ES-I3 (cell line): ENCODE data around the gene ST3GAL5.

Experiments
- H3K36me3 ChIP-seq: 2 replicates; pipeline ENCODE4 v1.6.1; 2013; ENCODE audit warnings: mild to moderate bottlenecking, low read length, control low read depth, moderate library complexity; ENCODE audit not compliant: insufficient read depth
- H3K4me1 ChIP-seq: 2 replicates; pipeline ENCODE4 v1.6.1; 2013; ENCODE audit warnings: mild to moderate bottlenecking, control low read depth, low read length; ENCODE audit not compliant: insufficient read depth
- H3K9ac ChIP-seq: 2 replicates; pipeline ENCODE4 v1.6.1; 2013; ENCODE audit warnings: low read depth, mild to moderate bottlenecking, low read length, moderate library complexity
- H3K9me3 ChIP-seq: 2 replicates; pipeline ENCODE4 v1.6.1; 2013; ENCODE audit warnings: mild to moderate bottlenecking, low read length, moderate library complexity; ENCODE audit not compliant: control insufficient read depth, insufficient read depth

ST3GAL5 gene

DNA sequence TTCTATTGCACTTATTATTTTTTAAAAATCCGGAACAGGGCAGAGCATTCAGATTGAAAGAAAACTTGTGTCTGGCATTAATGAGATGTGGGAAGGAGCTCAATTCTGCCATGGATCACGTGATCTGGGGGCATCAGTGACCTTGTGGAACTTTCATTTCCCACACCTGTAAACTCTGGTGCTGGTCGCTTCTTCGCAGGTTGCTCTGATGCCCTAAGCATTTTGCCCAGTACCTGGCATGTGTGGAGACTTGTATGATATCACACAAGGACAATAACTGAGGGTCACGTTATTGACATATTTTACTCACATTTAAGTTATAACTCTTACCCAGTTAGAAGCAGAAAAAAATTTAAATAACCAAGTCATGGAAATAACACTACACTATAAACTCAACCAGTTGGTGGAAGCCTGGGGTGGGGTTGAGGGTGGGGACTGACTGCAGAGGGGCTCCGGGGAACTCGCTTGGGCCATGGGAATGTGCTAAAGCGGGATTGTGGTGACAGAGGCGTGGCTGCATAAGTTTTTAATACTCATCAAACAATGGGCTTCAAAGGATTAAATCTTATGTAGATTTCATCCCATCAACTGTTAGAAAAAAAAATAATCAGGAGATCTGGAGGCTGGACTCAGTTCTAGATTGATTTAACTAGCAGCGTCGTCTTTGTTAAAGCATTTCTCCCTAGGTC lies 36.5 kb downstream of the ST3GAL5 start:
- Histone ChIP-seq H3K9ac (no peak overlapping the region), H3K36me3 (no peaks in the 10 kb centered on the region), H3K4me1 (no peaks in the 10 kb centered on the region), H3K9me3 (no peaks in the 10 kb centered on the region; the same call in 1 of the 2 replicates)

DNA sequence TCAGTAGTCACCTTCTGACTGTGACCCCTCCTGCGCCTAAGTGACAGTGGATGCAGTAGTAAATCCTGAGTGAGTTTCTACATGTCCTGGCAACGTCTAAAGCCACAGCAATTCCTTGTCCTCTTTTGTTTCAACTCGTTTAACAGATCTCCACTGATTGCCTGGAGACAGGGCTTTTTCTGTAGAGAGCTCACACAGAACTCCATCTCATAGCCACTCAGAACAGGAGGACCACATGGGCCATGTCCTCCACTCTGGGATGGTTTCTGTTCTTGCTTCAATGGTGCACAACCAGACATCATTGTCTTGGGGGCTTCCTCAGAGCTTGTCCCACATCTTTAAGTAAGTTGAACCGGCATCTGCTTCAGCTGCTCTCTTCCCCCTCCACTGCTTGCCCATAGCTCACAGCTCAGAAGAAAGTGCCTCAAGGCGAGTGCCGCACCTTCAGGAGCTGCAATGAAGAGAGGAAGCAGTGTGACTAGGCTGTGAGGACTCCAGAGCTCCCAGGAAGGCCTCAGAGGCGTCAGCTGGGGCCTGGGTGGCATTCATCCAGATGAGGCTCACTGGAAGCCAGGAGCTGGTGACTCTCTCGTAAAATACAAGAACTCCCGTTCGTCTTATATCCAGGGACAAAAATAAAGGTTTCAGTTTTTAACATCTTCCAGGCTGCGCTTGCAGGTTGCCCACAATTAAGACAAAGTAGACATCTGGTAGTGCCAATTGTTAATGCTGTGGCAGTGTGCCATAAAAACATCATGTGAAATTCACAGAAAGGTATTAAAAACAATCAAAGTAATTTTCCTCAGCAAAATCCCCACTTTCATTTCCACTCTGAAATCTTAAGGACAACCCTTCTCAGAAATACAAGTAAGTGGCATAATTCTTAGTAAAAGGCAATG lies 37.3 kb downstream of the ST3GAL5 start:
- Histone ChIP-seq H3K9ac (no peak overlapping the region), H3K4me1 (no peaks in the 10 kb centered on the region), H3K36me3 (no peaks in the 10 kb centered on the region), H3K9me3 (no peaks in the 10 kb centered on the region; the same call in 1 of the 2 replicates)

DNA sequence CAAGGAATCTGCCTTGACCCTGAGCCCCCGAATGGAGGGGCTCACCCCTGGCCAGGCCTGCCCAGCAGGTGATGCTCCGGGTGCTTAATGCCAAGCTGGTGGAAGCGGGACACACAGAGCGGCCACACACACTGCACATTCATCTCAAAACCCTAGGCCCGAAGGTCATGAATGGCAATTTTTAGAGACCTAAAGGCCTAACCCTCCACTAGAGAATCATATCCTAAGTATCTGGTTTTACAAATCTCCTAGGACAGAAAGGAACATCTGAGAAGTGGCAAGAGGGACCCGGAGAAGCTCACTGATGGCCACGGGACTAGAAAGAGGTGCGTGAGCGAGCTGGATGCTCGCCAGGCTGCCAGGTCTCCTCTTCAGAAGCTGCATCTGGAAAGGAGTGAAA lies 38.3 kb downstream of the ST3GAL5 start:
- no peaks in the 10 kb centered on the region for H3K4me1 ChIP-seq
- H3K9ac ChIP-seq, result no peak overlapping the region
- no peaks in the 10 kb centered on the region for H3K36me3 ChIP-seq
- H3K9me3 ChIP-seq, result no peaks in the 10 kb centered on the region; the same call in 1 of the 2 replicates

DNA sequence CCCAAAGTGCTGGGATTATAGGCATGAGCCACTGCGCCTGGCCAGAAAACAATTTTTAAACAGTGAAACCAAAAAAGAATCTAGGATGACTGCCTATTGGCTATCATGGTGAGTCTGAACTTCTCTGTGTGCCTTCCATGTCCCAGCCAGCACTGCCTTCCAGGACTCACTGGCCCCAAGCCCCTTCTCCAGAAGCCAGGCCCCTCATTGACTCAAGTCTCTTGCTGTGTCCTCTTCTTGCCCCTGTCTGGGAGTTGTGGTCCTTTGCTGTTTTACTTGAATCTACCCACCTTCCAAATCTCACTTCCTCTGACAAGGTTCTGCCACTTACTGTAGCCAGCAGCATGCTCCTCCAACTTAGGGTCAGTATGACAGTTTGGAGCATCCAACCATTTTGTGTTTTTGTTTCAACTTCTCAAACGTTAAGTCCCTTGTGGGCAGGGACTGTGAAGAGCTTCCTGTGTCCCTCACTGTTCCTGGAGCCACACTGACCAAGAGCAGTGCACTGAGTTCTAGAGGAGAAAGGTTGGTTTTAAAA lies 41.7 kb downstream of the ST3GAL5 start:
- Histone ChIP-seq H3K36me3 (no peaks in the 10 kb centered on the region), H3K9me3 (no peaks in the 10 kb centered on the region), H3K9ac (no peak overlapping the region), H3K4me1 (no peaks in the 10 kb centered on the region)

DNA sequence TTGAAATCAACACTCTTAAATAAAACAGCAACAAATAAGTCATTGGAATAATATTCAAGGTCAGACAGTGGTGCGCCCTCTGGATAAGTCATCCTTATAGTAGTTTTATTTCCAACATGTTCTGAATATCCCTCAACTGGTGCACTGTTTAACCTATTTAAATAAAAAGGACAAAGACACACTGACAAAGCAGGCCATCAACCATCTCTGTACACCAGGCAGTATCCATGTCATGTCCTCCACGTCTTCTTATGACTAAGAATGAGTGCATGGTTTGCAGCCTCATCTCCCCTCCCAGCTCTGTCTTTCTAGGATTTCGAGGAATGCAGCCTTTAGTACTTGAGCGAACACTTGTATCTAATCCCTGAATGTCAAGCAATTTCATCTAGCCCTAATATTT lies 42.4 kb downstream of the ST3GAL5 start:
- Histone ChIP-seq H3K4me1 (no peaks in the 10 kb centered on the region), H3K9ac (no peak overlapping the region), H3K36me3 (no peaks in the 10 kb centered on the region), H3K9me3 (no peaks in the 10 kb centered on the region)

DNA sequence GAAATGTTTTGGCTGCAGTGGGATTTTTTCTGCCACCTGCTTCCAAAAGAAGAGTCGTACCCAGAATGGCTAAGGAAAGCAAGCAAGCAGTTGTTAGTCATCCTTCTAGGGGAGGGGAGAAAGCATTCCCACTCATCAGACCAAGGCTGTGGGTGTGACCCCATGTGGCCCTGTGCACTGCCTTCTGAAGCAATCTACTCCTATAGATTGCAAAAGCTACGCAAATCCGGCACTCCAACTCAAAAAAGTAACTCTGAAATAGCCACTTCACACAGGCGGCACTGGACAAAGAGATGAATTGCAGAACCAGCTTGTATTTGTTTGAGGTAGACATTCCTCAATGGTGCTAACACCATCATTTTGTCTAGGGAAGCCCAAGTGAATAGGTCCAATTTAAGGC lies 44.3 kb downstream of the ST3GAL5 start:
- no peak overlapping the region for H3K9ac ChIP-seq
- no peaks in the 10 kb centered on the region for H3K9me3 ChIP-seq
- no peaks in the 10 kb centered on the region for H3K4me1 ChIP-seq
- H3K36me3 ChIP-seq, result no peaks in the 10 kb centered on the region

DNA sequence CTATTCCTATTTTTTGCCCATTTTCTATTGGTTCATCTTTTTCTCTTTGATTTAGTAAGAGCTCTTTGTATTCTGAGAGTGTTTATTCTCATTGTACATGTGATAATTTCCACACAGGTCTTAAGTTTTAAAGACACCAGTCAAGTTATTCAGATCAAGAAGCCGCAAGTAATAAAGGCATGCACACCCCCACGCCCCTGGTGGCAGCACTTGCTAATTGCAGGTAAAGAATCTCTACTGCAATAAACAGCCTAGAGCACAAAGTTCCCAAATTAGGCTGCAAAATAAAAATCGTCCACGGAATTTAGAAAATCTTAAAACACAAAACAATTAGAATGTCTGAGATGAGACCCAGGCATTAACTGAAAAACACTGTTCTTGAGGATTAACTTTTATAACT lies 45.2 kb downstream of the ST3GAL5 start:
- Histone ChIP-seq H3K9me3 (no peaks in the 10 kb centered on the region), H3K36me3 (no peaks in the 10 kb centered on the region), H3K9ac (no peak overlapping the region), H3K4me1 (no peaks in the 10 kb centered on the region)

DNA sequence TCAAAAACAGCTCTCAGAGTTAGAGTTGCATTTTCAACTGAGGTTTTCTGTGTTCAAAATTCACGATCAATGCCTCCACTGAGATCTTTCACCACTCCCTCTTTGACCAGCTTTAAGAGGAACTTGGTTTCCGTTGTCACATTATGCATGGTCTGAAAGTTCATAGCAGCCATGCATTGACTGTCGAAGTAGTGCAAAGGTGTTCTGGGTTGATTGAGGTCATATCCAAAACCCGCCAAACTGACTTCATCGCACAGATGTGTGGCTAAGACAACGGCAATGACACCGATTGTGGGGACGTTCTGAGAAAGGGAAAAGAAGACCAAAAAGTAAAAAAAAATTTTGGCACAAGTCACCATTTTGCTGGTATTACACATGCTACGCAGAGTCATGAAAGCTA lies 48.7 kb downstream of the ST3GAL5 start:
- H3K9ac ChIP-seq, result no peak overlapping the region
- no peaks in the 10 kb centered on the region for H3K4me1 ChIP-seq
- H3K9me3 ChIP-seq, result no peaks in the 10 kb centered on the region; the same call in 1 of the 2 replicates
- no peaks in the 10 kb centered on the region for H3K36me3 ChIP-seq

DNA sequence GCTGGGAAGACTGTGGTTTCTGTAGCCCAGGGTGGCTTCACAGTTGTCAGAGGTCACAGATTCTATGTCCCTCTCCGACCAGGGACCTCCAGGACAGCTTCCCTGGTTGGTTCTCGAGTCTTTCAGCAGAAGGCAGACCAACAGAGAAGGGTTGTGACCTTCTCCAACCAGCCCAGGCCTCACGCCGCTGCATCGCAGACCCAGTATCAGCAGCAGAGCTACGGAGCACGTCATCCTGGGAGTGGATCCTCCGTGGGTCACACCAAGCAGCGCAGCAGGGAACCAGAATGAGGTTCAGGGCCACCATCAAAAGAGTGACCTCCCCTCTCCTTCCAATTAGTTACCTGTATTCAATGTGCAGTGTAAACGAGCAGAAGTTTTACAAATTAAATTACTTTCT lies 49.3 kb downstream of the ST3GAL5 start:
- no peak overlapping the region for H3K9ac ChIP-seq
- no peaks in the 10 kb centered on the region; the same call in 1 of the 2 replicates for H3K9me3 ChIP-seq
- no peaks in the 10 kb centered on the region for H3K36me3 ChIP-seq
- no peaks in the 10 kb centered on the region for H3K4me1 ChIP-seq

DNA sequence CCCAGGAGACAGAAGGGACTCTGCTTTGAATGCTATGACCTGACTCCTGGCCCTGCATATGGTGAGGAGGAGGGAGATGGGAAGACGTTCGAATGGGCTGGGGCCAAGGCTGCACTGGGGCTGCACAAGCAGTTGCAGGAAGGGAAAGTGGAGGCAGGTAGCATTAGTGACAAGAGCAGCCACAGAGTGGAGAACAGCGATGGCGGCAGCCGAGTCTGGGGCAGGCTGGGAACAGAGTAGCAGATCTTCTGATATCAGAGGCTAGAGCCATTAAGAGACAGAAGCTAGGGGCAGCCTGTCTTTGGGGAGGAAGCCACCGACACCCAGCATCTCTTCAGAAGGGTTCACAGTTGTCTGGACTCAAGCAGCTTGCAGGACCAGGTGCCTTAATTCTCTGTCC lies 50.1 kb downstream of the ST3GAL5 start:
- H3K9me3 ChIP-seq, result no peaks in the 10 kb centered on the region; the same call in 1 of the 2 replicates
- no peaks in the 10 kb centered on the region for H3K4me1 ChIP-seq
- H3K36me3 ChIP-seq, result no peaks in the 10 kb centered on the region
- no peak overlapping the region for H3K9ac ChIP-seq

DNA sequence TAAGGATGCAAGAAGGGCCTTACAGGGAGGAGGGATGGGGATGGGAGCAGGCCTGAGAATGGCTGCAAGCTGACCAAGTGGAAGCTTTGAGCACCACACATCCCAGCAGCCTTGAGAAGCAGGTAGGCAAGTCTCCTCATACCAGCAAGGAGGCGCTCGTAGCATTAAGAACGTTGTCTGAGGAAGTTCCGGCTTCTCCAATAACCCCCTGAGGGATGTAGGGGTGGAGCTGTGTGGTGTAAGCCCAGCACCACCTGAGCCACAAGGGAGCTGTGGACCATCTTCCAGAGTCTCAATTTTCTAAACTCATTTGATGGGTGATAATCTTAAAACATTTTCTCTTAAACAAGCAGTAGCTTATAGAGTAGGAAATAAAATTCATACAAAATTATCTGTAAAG lies 50.6 kb downstream of the ST3GAL5 start:
- H3K9me3 ChIP-seq, result no peaks in the 10 kb centered on the region; the same call in 1 of the 2 replicates
- no peaks in the 10 kb centered on the region for H3K4me1 ChIP-seq

DNA sequence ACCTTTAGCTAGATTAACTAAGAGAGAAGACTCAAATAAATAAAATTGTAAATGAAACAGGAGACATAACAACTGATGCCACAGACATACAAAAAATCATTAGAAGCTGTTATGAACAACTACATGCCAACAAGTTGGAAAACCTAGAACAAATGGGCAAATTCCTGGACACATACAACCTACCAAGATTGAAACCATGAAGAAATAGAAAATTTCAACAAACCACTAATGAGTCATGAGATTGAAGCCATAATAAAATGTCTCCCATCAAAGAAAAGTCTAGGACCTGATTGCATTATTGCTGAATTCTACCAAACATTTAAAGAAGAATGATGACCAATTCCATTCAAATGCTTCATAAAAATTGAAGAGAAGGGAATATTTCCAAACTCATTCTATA lies 54.3 kb downstream of the ST3GAL5 start:
- Histone ChIP-seq H3K9ac (no peak overlapping the region), H3K9me3 (no peaks in the 10 kb centered on the region; the same call in 1 of the 2 replicates), H3K36me3 (no peaks in the 10 kb centered on the region), H3K4me1 (no peaks in the 10 kb centered on the region)

More for the DNA sequence above, 50.6 kb downstream of the ST3GAL5 start:
- Histone ChIP-seq H3K9ac (no peak overlapping the region), H3K36me3 (no peaks in the 10 kb centered on the region)

DNA sequence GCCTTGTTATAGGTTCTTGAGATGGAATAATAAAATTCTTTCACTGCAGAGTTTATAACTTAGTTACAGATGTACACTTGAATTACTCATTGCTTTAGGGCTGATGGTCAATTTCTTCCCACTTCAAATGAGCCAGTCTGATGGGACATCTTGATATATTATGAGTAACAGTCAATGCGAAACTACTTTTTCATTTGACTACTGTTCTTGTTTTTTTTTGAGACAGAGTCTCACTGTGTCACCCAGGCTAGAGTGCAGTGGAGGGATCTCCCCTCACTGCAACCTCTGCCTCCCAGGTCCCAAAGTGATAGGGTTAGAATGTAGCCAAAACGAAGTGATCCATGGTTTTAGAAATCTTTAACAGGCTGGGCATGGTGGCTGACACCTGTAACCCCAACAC lies 57.1 kb downstream of the ST3GAL5 start:
- Histone ChIP-seq H3K4me1 (peaks cover 7% of the 10 kb centered on the region; the same call in 1 of the 2 replicates), H3K36me3 (no peaks in the 10 kb centered on the region), H3K9me3 (no peaks in the 10 kb centered on the region; the same call in 1 of the 2 replicates), H3K9ac (no peak overlapping the region)

DNA sequence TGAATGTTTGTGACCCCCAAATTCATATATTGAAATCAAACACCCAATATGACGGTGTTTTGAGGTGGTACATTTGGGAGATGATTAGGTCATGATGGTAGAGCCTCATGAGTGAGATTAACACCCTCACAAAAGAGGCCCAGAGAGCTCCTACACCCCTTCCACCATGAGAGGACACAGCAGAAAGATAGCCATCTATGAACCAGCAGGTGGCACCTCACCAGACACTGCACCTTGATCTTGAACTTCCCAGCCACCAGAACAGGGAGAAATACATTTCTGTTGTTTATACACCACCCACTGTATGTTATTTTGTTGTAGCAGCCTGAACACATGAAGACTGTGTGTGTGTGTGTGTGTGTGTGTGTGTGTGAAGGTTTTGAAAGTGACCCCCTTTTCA lies 58.1 kb downstream of the ST3GAL5 start:
- no peaks in the 10 kb centered on the region; the same call in 1 of the 2 replicates for H3K9me3 ChIP-seq
- H3K36me3 ChIP-seq, result no peaks in the 10 kb centered on the region
- H3K9ac ChIP-seq, result no peak overlapping the region
- H3K4me1 ChIP-seq, result peaks cover 7% of the 10 kb centered on the region; the same call in 1 of the 2 replicates
